Mesendoderm (in vitro differentiated cells): ENCODE results near the gene DYNLT2B. TPM values are rescaled to one million over a fixed set of nuclear protein-coding genes. Genes with fewer than 3 reads are reported as not detected.
"Not testable (repeated sequence)": the region's sequence is repeated elsewhere in the genome, so short reads cannot be mapped to it uniquely, and the experiment has no call there.

Source experiments
- DNase-seq: peaks from one replicate; pipeline ENCODE4 v3.0.0; 2013
- H2AK5ac ChIP-seq: 2 replicates; pipeline ENCODE4 v1.6.1; 2013; ENCODE audit warnings: low read length, inconsistent platforms
- H2BK120ac ChIP-seq: 2 replicates; pipeline ENCODE4 v1.6.1; 2013; ENCODE audit warnings: low read depth, mild to moderate bottlenecking, low read length, moderate library complexity, mixed read lengths
- H2BK15ac ChIP-seq: replicated peaks from 2 replicates; pipeline ENCODE4 v1.6.1; 2013; ENCODE audit warnings: low read depth, mild to moderate bottlenecking, moderate library complexity
- H2BK5ac ChIP-seq: 2 replicates; pipeline ENCODE4 v1.6.1; 2013; ENCODE audit warnings: low read length, inconsistent platforms
- H3K18ac ChIP-seq: 2 replicates; pipeline ENCODE4 v1.6.1; 2013; ENCODE audit warnings: mild to moderate bottlenecking, low read length, mixed read lengths
- H3K23ac ChIP-seq: one replicate; pipeline ENCODE4 v1.6.1; 2013; ENCODE audit warnings: low read length
- H3K27ac ChIP-seq: 2 replicates; pipeline ENCODE4 v1.5.1; 2013; ENCODE audit warnings: low read depth, mild to moderate bottlenecking, inconsistent platforms, low read length, moderate library complexity
- H3K27me3 ChIP-seq: 2 replicates; pipeline ENCODE4 v1.6.1; 2013; ENCODE audit warnings: low read length, control low read depth, mild to moderate bottlenecking, inconsistent platforms; ENCODE audit not compliant: insufficient read depth, poor library complexity
- H3K36me3 ChIP-seq: 2 replicates; pipeline ENCODE4 v1.6.1; 2013; ENCODE audit warnings: low read length, inconsistent platforms; ENCODE audit not compliant: control insufficient read depth, insufficient read depth
- H3K4ac ChIP-seq: one replicate; pipeline ENCODE4 v1.6.1; 2013; ENCODE audit warnings: low read depth, mild to moderate bottlenecking, low read length, moderate library complexity
- H3K4me1 ChIP-seq: 2 replicates; pipeline ENCODE4 v1.6.1; 2013; ENCODE audit warnings: low read depth, low read length, inconsistent platforms; ENCODE audit not compliant: control insufficient read depth
- H3K4me2 ChIP-seq: 2 replicates; pipeline ENCODE4 v1.6.1; 2013; ENCODE audit warnings: low read length
- H3K4me3 ChIP-seq: 2 replicates; pipeline ENCODE4 v1.5.1; 2013; ENCODE audit warnings: mild to moderate bottlenecking, low read length
- H3K56ac ChIP-seq: one replicate; pipeline ENCODE4 v1.6.1; 2013; ENCODE audit warnings: low read length
- H3K79me1 ChIP-seq: 2 replicates; pipeline ENCODE4 v1.6.1; 2013; ENCODE audit warnings: low read length, inconsistent platforms
- H3K79me2 ChIP-seq: 2 replicates; pipeline ENCODE4 v1.6.1; 2013; ENCODE audit warnings: mild to moderate bottlenecking, low read length; ENCODE audit not compliant: control insufficient read depth, insufficient read depth
- H3K9ac ChIP-seq: 2 replicates; pipeline ENCODE4 v1.6.1; 2013; ENCODE audit warnings: low read length, inconsistent platforms
- H4K5ac ChIP-seq: one replicate; pipeline ENCODE4 v1.6.1; 2013; ENCODE audit warnings: low read length
- H4K8ac ChIP-seq: one replicate; pipeline ENCODE4 v1.6.1; 2013; ENCODE audit warnings: low read depth, mild to moderate bottlenecking, control low read depth, low read length, moderate library complexity
- WGBS: extraction: QIAGEN DNeasy Blood & Tissue Kit; methylation state at CpG from one replicate; pipeline ENCODE4 v1.1.7; 2013; ENCODE audit warnings: low lambda C conversion rate, missing lambda C conversion rate; ENCODE audit not compliant: insufficient coverage; ENCODE audit errors: extremely low coverage; 5-methylcytosine and 5-hydroxymethylcytosine counted together
- small RNA-seq: library from polyadenylated mRNA; stranded (forward); fragments of <200 nt; extraction: miRNeasy Mini kit (QIAGEN cat#:217004); gene quantifications from one replicate; pipeline ENCODE3, GENCODE V24; 2013; ENCODE audit not compliant: insufficient read depth

The DYNLT2B gene

GRCh38 chr3:196251918-196252317 is 66.1 kb downstream of the DYNLT2B start:
- Histone ChIP-seq H3K4ac (no peak overlapping the region), H3K79me1 (no peaks in the 10 kb centered on the region), H3K27me3 (no peaks in the 10 kb centered on the region), H3K27ac (no peak overlapping the region), H4K8ac (no peak overlapping the region), H3K79me2 (no peaks in the 10 kb centered on the region), H3K4me2 (no peak overlapping the region), H3K18ac (no peak overlapping the region), H3K4me1 (no peaks in the 10 kb centered on the region), H2BK5ac (no peak overlapping the region), H2BK120ac (no peak overlapping the region), H2AK5ac (no peak overlapping the region), H3K36me3 (peaks cover 3% of the 10 kb centered on the region), H2BK15ac (no peak overlapping the region), H3K56ac (no peak overlapping the region), H3K23ac (no peak overlapping the region), H4K5ac (no peak overlapping the region), H3K4me3 (no peak overlapping the region), H3K9ac (no peak overlapping the region)
- no CpG with 5 or more reads among the region's 16 CpGs for WGBS
- DNase-seq: no peak

DNA sequence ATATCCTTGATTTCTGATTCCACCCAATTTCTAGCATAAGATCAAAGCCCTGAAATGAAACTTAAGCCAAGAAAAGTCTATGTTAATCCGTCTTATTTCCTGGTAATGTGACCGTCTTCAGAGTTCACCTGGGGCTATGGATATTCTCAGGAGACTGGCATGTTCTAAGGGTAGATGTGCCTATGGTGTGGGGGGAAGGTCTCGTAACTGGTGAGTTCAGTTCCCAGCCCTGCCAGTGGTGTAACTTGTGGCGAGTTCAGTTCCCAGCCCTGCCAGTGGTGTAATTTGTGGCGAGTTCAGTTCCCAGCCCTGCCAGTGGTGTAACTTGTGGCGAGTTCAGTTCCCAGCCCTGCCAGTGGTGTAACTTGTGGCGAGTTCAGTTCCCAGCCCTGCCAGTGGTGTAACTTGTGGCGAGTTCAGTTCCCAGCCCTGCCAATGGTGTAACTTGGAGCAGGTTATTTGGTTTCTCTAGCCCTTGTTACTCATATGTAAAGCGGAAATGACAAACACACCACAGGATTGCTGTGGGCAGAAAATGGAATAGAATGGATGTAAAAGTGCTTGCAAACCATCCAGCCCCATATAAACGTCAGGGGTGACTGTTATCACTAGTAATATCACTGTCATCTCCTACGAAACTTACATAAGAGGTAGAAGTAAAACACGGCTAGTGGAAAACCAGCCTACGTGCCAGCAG is 71.3 kb downstream of the DYNLT2B start:
- no peak for DNase-seq
- no CpG with 5 or more reads among the region's 13 CpGs for WGBS
- Histone ChIP-seq H3K23ac (no peak overlapping the region), H3K56ac (no peak overlapping the region), H3K18ac (no peak overlapping the region), H3K9ac (no peak overlapping the region), H3K27ac (no peak overlapping the region), H2AK5ac (no peak overlapping the region), H3K79me2 (no peaks in the 10 kb centered on the region), H3K79me1 (no peaks in the 10 kb centered on the region), H3K4me3 (no peak overlapping the region), H3K4ac (no peak overlapping the region), H2BK120ac (no peak overlapping the region), H2BK15ac (no peak overlapping the region), H3K27me3 (no peaks in the 10 kb centered on the region), H3K36me3 (peaks cover 8% of the 10 kb centered on the region), H4K5ac (no peak overlapping the region), H4K8ac (no peak overlapping the region), H3K4me1 (no peaks in the 10 kb centered on the region), H3K4me2 (no peak overlapping the region), H2BK5ac (no peak overlapping the region)

DNA sequence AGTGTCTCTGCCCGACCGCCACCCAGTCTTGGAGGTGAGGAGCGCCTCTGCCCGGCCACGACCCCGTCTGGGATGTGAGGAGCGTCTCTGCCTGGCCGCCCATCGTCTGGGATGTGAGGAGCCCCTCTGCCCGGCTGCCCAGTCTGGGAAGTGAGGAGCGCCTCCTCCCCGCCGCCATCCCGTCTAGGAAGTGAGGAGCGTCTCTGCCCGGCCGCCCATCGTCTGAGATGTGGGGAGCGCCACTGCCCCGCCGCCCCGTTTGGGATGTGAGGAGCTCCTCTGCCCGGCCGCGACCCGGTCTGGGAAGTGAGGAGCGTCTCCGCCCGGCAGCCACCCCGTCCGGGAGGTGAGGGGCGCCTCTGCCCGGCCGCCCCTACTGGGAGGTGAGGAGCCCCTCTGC is 73.9 kb downstream of the DYNLT2B start:
- H3K56ac ChIP-seq, H3K18ac ChIP-seq, H3K27ac ChIP-seq, H3K23ac ChIP-seq, H2AK5ac ChIP-seq, H2BK5ac ChIP-seq, H3K79me2 ChIP-seq, H3K27me3 ChIP-seq, H3K4me1 ChIP-seq, H4K8ac ChIP-seq, H3K79me1 ChIP-seq, H2BK15ac ChIP-seq, H3K9ac ChIP-seq, H3K4ac ChIP-seq, H3K4me3 ChIP-seq, H3K36me3 ChIP-seq, H3K4me2 ChIP-seq, H2BK120ac ChIP-seq, DNase-seq, H4K5ac ChIP-seq: not testable (repeated sequence)
- no CpG with 5 or more reads among the region's 34 CpGs for WGBS

DNA sequence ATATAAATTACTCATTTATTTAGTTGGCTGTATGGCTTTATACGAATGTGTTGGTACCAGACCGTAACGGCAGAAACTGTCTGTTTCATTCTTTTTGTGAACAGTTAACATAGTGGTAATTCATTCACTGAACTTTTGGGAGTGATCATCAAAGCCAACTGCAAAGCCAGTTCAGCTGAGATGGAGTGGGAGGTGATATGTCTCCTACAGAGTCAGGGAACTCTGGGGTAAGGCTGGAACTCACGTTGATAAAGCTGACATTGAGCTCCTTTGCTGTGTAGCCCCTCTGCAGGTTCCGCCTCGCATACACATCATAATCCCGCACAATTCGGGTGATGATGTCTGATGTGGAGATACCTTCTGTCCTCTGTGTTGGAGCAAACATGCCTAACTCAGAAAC is 76.3 kb downstream of the DYNLT2B start:
- no peak overlapping the region for H3K4me2 ChIP-seq
- H3K79me2 ChIP-seq: no peaks in the 10 kb centered on the region
- H3K9ac ChIP-seq: no peak overlapping the region
- H3K4ac ChIP-seq: no peak overlapping the region
- no peak overlapping the region for H4K5ac ChIP-seq
- no peak overlapping the region for H2BK15ac ChIP-seq
- no peak overlapping the region for H2AK5ac ChIP-seq
- H3K27ac ChIP-seq: no peak overlapping the region
- no peak overlapping the region for H3K56ac ChIP-seq
- no peak for DNase-seq
- no peaks in the 10 kb centered on the region for H3K4me1 ChIP-seq
- no peak overlapping the region for H4K8ac ChIP-seq
- H3K79me1 ChIP-seq: no peaks in the 10 kb centered on the region
- WGBS: no CpG with 5 or more reads among the region's 8 CpGs
- H2BK120ac ChIP-seq: no peak overlapping the region
- H3K36me3 ChIP-seq: peaks cover 8% of the 10 kb centered on the region
- H3K23ac ChIP-seq: no peak overlapping the region
- H2BK5ac ChIP-seq: no peak overlapping the region
- H3K27me3 ChIP-seq: no peaks in the 10 kb centered on the region
- H3K18ac ChIP-seq: no peak overlapping the region
- H3K4me3 ChIP-seq: no peak overlapping the region

Small RNAs within 50 kb of the gene (small RNA-seq; reads per million reads assigned to genes)
- gene AC069257.2: not detected
- gene RNU6-910P: not detected
